ENCODE measurements around the gene PIP5K1B.

PIP5K1B gene

DNA sequence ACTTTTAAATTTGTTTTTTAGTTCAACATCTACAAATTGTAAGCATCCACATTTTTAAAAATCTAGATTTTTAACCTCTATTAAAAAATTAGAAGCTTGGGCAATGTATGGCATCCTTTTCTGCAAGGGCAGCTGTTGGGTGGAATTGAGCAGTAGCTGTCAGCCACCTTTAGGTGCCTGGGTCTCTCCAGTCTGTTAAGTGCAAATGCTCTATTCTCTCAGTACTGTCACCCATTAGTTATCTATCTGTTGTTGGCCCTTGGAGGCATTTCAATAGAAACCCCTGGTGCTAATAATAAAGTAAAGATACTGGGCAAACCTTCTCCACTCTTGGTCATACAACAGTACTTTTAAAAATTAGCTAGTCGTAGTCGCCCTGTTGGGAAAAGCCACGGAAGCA, 63.6 kb downstream of the PIP5K1B start:
- TF ChIP-seq CTCF (IDR thresholded peaks at IDR 0.05; ENCODE audit: low read depth, low read length): no peak
- no peak overlapping the region for H3K4me3 ChIP-seq (ENCODE audit: low read depth, low read length)

DNA sequence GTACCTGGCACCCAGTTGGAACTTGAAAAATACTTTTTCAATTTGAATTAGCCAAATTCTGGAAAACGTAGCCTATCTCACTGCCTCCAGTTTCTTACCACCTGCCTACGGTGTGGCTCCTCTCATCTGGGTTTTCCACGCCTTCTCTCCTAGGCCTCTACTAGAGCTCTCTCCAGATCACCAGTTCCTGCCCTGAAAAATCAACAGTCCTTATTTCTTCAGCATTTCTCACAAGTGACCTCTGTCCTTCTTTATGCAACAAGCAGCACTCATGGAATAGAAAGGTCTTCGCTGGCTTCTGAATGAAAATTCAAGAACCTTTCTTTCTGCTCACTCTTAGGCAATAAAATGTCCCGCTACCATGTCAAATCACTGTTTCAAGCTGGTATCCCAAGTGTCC, 64.8 kb downstream of the PIP5K1B start:
- TF ChIP-seq CTCF (IDR thresholded peaks at IDR 0.05; ENCODE audit: low read depth, low read length): no peak
- no peak overlapping the region for H3K4me3 ChIP-seq (ENCODE audit: low read depth, low read length)

- no peak overlapping the region for H3K4me3 ChIP-seq (ENCODE audit: low read depth, low read length)
- TF ChIP-seq CTCF (IDR thresholded peaks at IDR 0.05; ENCODE audit: low read depth, low read length): no peak
These were observed 66.3 kb downstream of the PIP5K1B start for GRCh38 chr9:68771376-68771775.

GRCh38 chr9:68775003-68775730, 70.1 kb downstream of the PIP5K1B start:
- H3K4me3 ChIP-seq (ENCODE audit: low read depth, low read length): no peak overlapping the region
- TF ChIP-seq CTCF (IDR thresholded peaks at IDR 0.05; ENCODE audit: low read depth, low read length): no peak

DNA sequence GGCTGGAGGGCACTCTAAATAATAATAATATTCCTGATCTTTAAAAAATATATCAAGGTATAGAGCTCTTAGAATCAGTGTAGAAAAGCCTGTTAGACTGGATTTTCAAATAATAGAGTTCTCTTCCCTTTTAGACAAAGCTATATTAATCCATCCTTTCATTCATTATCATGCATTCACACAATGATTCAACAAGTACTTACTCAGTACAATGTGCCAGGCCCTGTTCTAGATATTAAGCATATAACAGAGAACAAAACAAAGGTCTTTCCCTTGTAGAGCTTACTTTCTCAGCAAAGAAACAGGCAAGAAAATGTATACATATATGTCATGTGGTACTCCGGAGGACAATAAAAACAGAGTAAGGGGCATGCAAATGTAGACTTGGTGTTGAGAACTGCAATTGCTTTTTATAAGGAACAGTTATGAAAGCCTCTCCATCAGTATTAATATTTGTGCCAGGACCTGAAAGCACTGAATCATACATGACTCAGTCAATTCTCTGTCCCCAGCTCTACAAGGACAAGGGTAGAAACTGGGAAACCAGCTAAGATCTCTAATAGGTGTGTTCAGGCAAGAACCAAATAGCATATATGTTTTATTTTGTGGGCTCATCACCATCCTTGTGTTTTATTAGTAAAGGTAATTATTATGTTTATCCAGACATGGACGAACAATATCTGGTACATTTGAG, 72.2 kb downstream of the PIP5K1B start:
- no peak overlapping the region for H3K4me3 ChIP-seq (ENCODE audit: low read depth, low read length)
- TF ChIP-seq CTCF (IDR thresholded peaks at IDR 0.05; ENCODE audit: low read depth, low read length): no peak

DNA sequence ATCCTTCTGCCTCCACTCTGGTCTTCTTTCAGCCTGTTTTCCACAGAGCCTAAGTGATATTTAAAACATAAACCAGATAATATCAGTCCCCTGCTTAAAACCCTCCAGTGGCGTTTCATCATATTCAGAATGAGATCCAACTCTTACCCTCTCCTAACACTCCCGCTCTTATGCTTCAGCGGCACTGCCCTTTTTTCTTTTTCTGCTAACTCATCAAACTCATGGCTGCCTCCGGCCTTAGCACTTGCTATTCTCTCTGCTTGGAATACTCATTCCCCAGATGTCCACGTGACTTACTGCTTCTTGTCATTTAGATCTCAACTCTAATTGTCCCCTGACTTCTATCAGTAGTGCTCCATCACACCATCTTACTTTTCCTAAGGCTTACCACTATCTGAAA, 73.6 kb downstream of the PIP5K1B start:
- TF ChIP-seq CTCF (IDR thresholded peaks at IDR 0.05; ENCODE audit: low read depth, low read length): no peak
- H3K4me3 ChIP-seq (ENCODE audit: low read depth, low read length): no peak overlapping the region
